ENCODE results near the gene GNG7.
"Not testable (repeated sequence)": the region's sequence is repeated elsewhere in the genome, so short reads cannot be mapped to it uniquely, and the experiment has no call there.

GNG7 gene

GRCh38 chr19:2639999-2640398 is 62.5 kb downstream of the GNG7 start:
- DNase-seq, result no peak

GRCh38 chr19:2638417-2638940 is 64.0 kb downstream of the GNG7 start:
- no peak for DNase-seq

- DNase-seq, result peak; percentile 51
These were observed 65.4 kb downstream of the GNG7 start for GRCh38 chr19:2636897-2637683.

GRCh38 chr19:2636141-2636896 is 66.2 kb downstream of the GNG7 start:
- DNase-seq, result no peak

GRCh38 chr19:2634960-2635359 is 67.5 kb downstream of the GNG7 start:
- DNase-seq, result no peak

- no peak for DNase-seq
These were observed 68.1 kb downstream of the GNG7 start for GRCh38 chr19:2634228-2634951.

- no peak for DNase-seq
These were observed 68.8 kb downstream of the GNG7 start for GRCh38 chr19:2633693-2634075.

GRCh38 chr19:2631213-2631821 is 71.2 kb downstream of the GNG7 start:
- DNase-seq, result peak; percentile 34

- DNase-seq, result no peak
These were observed 72.0 kb downstream of the GNG7 start for GRCh38 chr19:2630352-2631001.

GRCh38 chr19:2629491-2630351 is 72.8 kb downstream of the GNG7 start:
- DNase-seq, result no peak

GRCh38 chr19:2628597-2628996 is 73.9 kb downstream of the GNG7 start:
- no peak for DNase-seq

GRCh38 chr19:2627855-2628254 is 74.6 kb downstream of the GNG7 start:
- DNase-seq, result peak; percentile 57

- DNase-seq, result peak; percentile 98
These were observed 75.1 kb downstream of the GNG7 start for GRCh38 chr19:2627319-2627829.

GRCh38 chr19:2625434-2625833 is 77.1 kb downstream of the GNG7 start:
- DNase-seq, result no peak

GRCh38 chr19:2624537-2625091 is 77.9 kb downstream of the GNG7 start:
- DNase-seq, result no peak

- DNase-seq, result no peak
These were observed 78.7 kb downstream of the GNG7 start for GRCh38 chr19:2623798-2624197.

- DNase-seq, result not testable (repeated sequence)
These were observed 80.0 kb downstream of the GNG7 start for GRCh38 chr19:2622371-2622961.

- no peak for DNase-seq
These were observed 83.4 kb downstream of the GNG7 start for GRCh38 chr19:2619076-2619475.

GRCh38 chr19:2618611-2619010 is 83.9 kb downstream of the GNG7 start:
- DNase-seq, result peak; percentile 41

GRCh38 chr19:2617393-2618165 is 84.9 kb downstream of the GNG7 start:
- no peak for DNase-seq
